ES-I3 (cell line): ENCODE results near the gene WBP2.
A peak's percentile ranks its signal among the peaks of the same experiment; 100 is the strongest.
"Not testable (repeated sequence)": the region's sequence is repeated elsewhere in the genome, so short reads cannot be mapped to it uniquely, and the experiment has no call there.

ENCODE experiments used
- H3K36me3 ChIP-seq: 2 replicates; pipeline ENCODE4 v1.6.1; 2013; ENCODE audit warnings: mild to moderate bottlenecking, low read length, control low read depth, moderate library complexity; ENCODE audit not compliant: insufficient read depth
- H3K4me1 ChIP-seq: 2 replicates; pipeline ENCODE4 v1.6.1; 2013; ENCODE audit warnings: mild to moderate bottlenecking, control low read depth, low read length; ENCODE audit not compliant: insufficient read depth
- H3K9ac ChIP-seq: 2 replicates; pipeline ENCODE4 v1.6.1; 2013; ENCODE audit warnings: low read depth, mild to moderate bottlenecking, low read length, moderate library complexity
- H3K9me3 ChIP-seq: 2 replicates; pipeline ENCODE4 v1.6.1; 2013; ENCODE audit warnings: mild to moderate bottlenecking, low read length, moderate library complexity; ENCODE audit not compliant: control insufficient read depth, insufficient read depth

Gene WBP2

DNA sequence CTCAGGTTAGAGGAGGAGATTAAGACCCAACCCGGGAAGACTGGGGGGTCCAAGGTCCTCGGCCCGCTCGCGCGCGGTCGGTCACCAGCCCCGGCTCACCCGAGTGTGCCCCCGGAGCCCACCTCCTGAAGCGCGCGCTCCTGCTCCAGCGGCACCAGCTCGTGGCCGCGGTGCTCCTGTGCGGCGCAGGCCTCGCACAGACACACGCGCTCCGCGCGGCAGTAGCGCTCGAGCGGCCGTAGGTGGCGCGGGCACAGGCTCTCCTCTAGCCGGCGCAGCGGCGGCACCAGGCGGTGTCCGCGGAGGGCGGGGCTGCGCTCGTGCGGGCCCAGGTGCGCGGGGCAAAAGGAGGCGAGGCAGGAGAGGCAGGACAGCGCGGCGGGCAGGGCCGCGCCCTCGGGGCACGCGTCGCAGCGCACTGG lies 22.6 kb upstream of the WBP2 start:
- Histone ChIP-seq H3K9ac (peak overlapping the region; percentile 69), H3K9me3 (no peaks in the 10 kb centered on the region), H3K36me3 (no peaks in the 10 kb centered on the region), H3K4me1 (peaks cover 17% of the 10 kb centered on the region; the same call in 1 of the 2 replicates)

GRCh38 chr17:75876938-75877751 lies 22.0 kb upstream of the WBP2 start:
- peaks cover 23% of the 10 kb centered on the region; the same call in 1 of the 2 replicates for H3K4me1 ChIP-seq
- no peaks in the 10 kb centered on the region for H3K9me3 ChIP-seq
- no peaks in the 10 kb centered on the region for H3K36me3 ChIP-seq
- H3K9ac ChIP-seq: peak overlapping the region; percentile 69

DNA sequence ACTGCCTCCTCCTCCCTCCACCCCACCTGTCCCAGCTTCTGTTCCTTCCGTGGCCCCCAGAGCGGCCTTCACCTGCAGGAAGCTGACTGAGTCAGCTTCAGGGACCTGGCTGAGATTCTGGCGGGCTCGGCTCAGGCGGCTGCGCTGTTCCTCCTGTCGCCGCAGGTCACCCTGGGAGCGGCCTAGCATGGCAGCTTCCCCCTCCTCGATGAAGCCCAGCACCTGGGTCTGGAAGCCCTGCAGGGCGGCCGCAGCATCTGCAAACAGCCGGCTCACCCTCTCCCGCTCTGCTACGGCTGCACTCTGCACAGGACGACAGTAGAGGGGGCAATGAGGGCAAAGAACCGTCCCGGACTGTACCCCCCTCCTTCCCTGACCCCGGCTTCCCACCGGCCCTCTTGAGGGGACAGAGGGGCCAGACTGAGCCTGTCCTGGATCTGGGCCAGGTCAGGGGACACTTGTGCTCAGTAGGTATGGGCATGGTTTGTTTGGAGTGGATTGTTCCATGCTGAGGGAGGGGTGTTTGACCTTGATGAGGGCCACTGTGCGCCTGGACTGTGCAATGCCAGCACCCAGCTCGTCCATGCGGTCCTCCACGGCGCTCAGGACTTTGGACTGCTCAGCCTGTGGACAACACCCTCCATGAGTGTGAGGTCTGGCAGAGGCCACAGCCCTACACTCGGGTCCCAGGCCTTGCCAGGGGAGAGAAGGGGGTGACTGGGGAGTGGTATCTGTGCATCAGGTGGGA lies 21.2 kb upstream of the WBP2 start:
- Histone ChIP-seq H3K9ac (peak overlapping the region; percentile 69; the same call in 1 of the 2 replicates), H3K4me1 (peaks cover 23% of the 10 kb centered on the region; the same call in 1 of the 2 replicates)

GRCh38 chr17:75875940-75876189 lies 20.7 kb upstream of the WBP2 start:
- Histone ChIP-seq H3K4me1 (peaks cover 23% of the 10 kb centered on the region; the same call in 1 of the 2 replicates), H3K9ac (no peak overlapping the region), H3K36me3 (no peaks in the 10 kb centered on the region), H3K9me3 (no peaks in the 10 kb centered on the region)

More for the DNA sequence above, 21.2 kb upstream of the WBP2 start:
- H3K9me3 ChIP-seq: no peaks in the 10 kb centered on the region
- H3K36me3 ChIP-seq: no peaks in the 10 kb centered on the region

GRCh38 chr17:75875182-75875939 lies 20.2 kb upstream of the WBP2 start:
- Histone ChIP-seq H3K9me3 (no peaks in the 10 kb centered on the region), H3K4me1 (peaks cover 26% of the 10 kb centered on the region; the same call in 1 of the 2 replicates), H3K9ac (no peak overlapping the region), H3K36me3 (no peaks in the 10 kb centered on the region)

DNA sequence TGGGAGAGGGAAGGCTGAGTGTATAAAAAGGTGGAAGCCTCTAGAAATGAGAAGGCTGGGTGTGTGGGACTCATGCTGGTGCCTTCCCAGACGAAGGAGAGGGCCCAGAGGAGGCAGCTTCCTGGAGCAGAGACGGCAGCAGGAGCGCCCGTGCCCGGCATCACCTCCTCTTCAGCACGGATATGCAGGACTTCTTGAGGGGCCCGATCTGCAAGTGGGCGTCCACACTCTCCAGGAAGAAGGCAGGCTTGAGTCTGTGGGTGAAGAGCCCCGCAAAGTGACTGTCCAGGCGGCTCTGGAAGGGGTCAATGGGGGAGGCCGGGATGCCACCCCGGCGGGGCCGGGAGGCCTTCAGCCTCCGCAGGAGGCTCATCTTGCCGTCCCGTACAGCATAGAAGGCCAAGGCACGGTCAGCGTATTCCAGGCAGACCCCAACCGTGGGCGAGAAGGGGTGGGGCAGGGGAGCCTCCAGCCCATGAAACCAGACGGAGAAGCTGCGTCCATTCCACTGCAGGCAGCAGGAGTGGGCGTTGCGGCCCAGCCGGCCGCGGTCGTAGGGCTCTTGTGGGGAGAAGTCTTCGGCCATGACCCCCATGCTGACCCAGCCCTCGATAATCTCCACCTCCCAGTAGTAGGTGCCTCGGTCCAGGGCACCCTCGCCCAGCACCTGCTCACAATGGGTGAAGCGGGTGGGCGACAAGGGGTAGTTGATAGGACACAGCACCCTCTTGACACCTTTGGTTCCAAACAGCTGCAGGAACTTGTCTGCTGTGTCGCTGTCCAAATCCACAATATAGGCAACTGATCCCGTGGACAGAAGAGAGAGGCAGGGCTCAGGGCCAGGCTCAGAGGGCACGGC lies 19.4 kb upstream of the WBP2 start:
- H3K9ac ChIP-seq: no peak overlapping the region
- peaks cover 29% of the 10 kb centered on the region; the same call in 1 of the 2 replicates for H3K4me1 ChIP-seq
- no peaks in the 10 kb centered on the region for H3K9me3 ChIP-seq
- no peaks in the 10 kb centered on the region for H3K36me3 ChIP-seq

DNA sequence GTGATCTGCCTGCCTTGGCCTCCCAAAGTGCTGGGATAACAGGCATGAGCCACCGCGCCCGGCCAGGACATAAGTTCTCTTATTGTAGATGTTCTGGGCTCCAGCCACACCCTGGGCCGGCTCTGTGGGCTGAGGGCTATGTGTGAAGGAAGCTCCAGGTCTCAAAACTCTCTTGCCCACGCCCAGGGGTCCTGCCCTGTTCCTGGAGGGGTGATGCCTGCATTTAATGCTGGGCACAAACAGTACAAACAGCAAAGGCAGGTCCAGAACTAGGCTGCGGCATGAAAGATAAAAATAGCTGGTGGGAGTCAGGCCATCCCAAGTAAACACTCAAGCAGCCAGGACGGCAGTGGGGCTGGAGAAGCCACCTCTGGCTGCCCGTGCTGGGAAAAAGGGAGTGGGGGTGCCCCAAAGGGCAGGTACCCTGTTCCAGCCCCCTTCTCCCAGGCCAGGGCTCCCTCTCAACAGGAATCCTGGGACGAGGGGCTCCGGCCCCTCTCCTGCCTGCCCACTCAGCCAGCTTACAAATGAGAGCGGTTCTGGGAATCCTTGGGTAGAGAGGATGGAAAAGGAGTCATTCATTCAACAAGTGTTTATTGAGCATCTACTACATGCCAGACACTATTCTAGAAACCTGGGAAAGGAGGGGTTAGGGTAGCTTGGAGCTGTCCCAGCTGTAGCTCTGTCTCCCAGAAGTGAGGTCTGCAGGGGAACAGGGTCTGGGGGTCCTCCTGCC lies 18.6 kb upstream of the WBP2 start:
- H3K9ac ChIP-seq: no peak overlapping the region
- H3K4me1 ChIP-seq: peaks cover 34% of the 10 kb centered on the region
- no peaks in the 10 kb centered on the region for H3K36me3 ChIP-seq
- no peaks in the 10 kb centered on the region for H3K9me3 ChIP-seq

DNA sequence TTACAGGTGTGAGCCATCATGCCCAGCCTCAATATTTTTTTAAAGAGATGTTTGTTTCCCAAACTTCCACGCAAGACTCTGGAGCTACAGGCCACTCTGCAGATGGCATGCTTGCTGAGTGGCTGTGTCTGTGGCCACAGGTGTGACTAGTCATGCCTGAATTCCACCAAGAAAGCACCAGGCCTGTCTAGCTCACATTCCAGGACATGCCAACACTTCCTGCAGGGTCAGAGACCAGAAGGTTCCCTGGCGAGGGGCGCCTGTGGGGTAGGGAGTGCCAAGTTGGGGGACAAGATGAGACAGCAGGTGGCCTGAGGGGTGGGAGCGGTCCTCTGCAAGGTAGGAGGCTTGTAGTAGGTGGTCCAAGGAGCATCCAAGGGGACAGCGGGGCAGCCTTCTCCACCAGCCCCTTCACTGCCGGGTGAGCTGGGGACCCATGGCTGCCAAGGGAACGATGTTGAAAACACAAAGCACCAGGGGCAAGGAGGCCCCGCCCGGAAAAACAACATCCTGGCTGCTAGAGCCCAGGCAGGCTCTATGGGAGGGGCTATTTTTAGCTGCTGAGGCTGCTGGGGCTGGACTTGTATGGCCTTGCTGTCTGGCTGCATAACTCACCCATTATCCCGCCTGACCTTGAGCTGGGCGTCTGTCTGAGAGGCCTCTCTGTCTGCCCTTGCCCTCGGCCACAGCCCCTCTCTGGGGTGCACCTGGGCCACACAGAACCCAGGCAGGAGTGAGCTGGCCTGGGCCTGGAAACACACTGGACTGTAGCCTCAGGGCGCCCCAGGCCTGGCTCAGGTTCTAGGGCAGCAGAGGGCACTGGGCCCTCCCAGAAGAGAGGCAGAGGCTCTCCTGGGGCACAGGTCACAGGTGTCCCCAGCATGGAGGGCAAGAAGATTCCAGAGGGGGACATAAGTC lies 17.6 kb upstream of the WBP2 start:
- H3K4me1 ChIP-seq: peaks cover 34% of the 10 kb centered on the region
- no peaks in the 10 kb centered on the region for H3K9me3 ChIP-seq
- no peaks in the 10 kb centered on the region for H3K36me3 ChIP-seq
- no peak overlapping the region for H3K9ac ChIP-seq

GRCh38 chr17:75870228-75870627 lies 15.1 kb upstream of the WBP2 start:
- H3K36me3 ChIP-seq, H3K9ac ChIP-seq, H3K9me3 ChIP-seq: not testable (repeated sequence)
- peaks cover 21% of the 10 kb centered on the region for H3K4me1 ChIP-seq

DNA sequence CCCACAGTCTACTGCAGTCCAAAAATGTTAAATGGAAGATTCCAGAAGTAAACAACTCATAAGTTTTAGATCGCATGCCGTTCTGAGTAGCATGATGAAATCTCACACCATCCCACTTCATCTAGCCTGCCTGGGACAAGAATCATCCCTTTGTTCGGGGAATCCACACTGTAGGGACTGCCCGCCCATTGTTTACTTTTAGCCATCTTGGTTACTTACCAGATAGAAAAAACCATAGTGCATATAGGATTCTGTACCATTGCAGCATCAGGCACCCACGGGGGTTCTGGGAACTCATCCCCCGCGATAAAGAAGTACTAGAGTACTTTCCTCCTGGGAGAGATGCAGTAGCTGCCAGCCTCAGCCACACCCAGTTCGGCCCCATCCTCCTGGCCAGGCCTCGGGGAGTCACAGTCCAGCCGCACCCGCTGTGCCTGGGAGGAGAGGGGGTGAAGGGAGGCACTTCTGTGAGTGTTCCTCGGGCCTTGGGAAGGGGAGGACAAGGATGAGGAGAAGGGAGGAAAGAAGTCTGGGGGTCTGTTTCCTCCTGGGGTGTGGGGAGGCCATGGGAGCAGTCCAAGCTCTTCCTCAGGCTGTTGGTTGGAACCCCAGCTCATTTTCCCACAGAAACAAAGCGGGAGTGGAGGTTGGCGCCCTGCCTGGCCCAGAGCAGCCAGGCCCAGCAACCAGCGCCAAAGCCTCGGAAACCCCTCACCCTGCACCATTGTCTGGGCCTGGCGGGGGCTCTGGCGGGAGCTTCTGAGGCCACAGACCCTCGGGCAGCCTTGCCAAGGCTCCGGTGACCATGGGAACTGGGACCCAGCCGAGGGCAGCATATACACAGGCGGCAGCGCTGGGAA lies 14.4 kb upstream of the WBP2 start:
- Histone ChIP-seq H3K9ac (no peak overlapping the region), H3K36me3 (no peaks in the 10 kb centered on the region), H3K9me3 (no peaks in the 10 kb centered on the region), H3K4me1 (peaks cover 24% of the 10 kb centered on the region)

DNA sequence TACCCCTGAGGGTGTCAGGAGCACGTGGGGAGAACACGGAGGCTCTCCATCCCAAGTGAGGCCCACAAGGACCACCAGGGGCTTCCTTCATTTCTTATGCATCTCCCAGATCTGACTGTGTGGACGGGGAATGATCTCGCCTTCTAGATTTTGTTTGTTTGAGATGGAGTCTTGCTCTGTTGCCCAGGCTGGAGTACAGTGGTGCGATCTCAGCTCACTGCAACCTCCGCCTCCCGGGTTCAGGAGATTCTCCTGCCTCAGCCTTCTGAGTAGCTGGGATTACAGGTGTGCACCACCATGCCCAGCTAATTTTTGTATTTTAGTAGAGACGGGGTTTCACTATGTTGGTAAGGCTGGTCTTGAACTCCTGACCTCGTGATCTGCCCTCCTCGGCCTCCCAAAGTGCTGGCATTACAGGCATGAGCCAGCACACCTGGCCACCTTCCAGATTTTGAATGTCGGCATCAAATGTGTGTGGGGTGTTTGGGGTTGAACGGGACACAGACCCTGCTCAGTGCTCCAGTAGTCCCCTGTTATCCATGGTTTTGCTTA lies 13.7 kb upstream of the WBP2 start:
- not testable (repeated sequence) for H3K9ac ChIP-seq, H3K36me3 ChIP-seq, H3K9me3 ChIP-seq
- H3K4me1 ChIP-seq: peaks cover 28% of the 10 kb centered on the region
